Esophagus (tissue), 2 donors: Measurements from ENCODE around the gene CD300LD. TPM values are rescaled to one million over a fixed set of nuclear protein-coding genes. Genes with fewer than 3 reads are reported as not detected.
"Not testable (repeated sequence)": the region's sequence is repeated elsewhere in the genome, so short reads cannot be mapped to it uniquely, and the experiment has no call there.

ENCODE experiments used
- H3K27ac ChIP-seq, 2 donors: one replicate each; pipeline ENCODE4 v1.5.1; 2013; ENCODE audit warnings: low read depth in 2 of 2, mild to moderate bottlenecking in 2 of 2, inconsistent platforms in 1 of 2, low read length in 1 of 2, moderate library complexity in 1 of 2
- H3K27me3 ChIP-seq, 2 donors: one replicate each; pipeline ENCODE4 v1.6.1; 2013; ENCODE audit warnings: low read length in 2 of 2, control low read depth in 1 of 2, mild to moderate bottlenecking in 1 of 2; ENCODE audit not compliant: insufficient read depth in 2 of 2, control insufficient read depth in 1 of 2
- H3K36me3 ChIP-seq, 2 donors: one replicate each; pipeline ENCODE4 v1.6.1; 2013; ENCODE audit warnings: low read length in 1 of 2; ENCODE audit not compliant: control insufficient read depth in 2 of 2, insufficient read depth in 2 of 2
- H3K4me1 ChIP-seq, 2 donors: one replicate each; pipeline ENCODE4 v1.6.1; 2013; ENCODE audit warnings: low read length in 1 of 2; ENCODE audit not compliant: control insufficient read depth in 2 of 2, insufficient read depth in 2 of 2
- H3K4me3 ChIP-seq, 2 donors: one replicate each; pipeline ENCODE4 v1.5.1; 2013; ENCODE audit warnings: low read length in 2 of 2, mild to moderate bottlenecking in 2 of 2, low read depth in 1 of 2, moderate library complexity in 1 of 2
- H3K9me3 ChIP-seq, 2 donors: one replicate each; pipeline ENCODE4 v1.6.1; 2013; ENCODE audit warnings: mild to moderate bottlenecking in 2 of 2, low read depth in 1 of 2, low read length in 1 of 2, moderate library complexity in 1 of 2; ENCODE audit not compliant: control insufficient read depth in 2 of 2, insufficient read depth in 1 of 2
- WGBS, 2 donors: extraction: QIAGEN DNeasy Blood & Tissue Kit; methylation state at CpG; one replicate each; pipeline ENCODE4 v1.1.7; 2013; 5-methylcytosine and 5-hydroxymethylcytosine counted together
- polyA plus RNA-seq, 2 donors: library from polyadenylated mRNA; stranded (reverse); fragments of 200-250 nt; gene quantifications; one replicate each; pipeline ENCODE4 v1.2.3, GENCODE V29; 2013
- donor health status: healthy with polysubstance abuse.
- donor health status: Bipolar disorder and iron deficiency.

The CD300LD gene
- polyA plus RNA-seq, 2 donors = not detected

DNA sequence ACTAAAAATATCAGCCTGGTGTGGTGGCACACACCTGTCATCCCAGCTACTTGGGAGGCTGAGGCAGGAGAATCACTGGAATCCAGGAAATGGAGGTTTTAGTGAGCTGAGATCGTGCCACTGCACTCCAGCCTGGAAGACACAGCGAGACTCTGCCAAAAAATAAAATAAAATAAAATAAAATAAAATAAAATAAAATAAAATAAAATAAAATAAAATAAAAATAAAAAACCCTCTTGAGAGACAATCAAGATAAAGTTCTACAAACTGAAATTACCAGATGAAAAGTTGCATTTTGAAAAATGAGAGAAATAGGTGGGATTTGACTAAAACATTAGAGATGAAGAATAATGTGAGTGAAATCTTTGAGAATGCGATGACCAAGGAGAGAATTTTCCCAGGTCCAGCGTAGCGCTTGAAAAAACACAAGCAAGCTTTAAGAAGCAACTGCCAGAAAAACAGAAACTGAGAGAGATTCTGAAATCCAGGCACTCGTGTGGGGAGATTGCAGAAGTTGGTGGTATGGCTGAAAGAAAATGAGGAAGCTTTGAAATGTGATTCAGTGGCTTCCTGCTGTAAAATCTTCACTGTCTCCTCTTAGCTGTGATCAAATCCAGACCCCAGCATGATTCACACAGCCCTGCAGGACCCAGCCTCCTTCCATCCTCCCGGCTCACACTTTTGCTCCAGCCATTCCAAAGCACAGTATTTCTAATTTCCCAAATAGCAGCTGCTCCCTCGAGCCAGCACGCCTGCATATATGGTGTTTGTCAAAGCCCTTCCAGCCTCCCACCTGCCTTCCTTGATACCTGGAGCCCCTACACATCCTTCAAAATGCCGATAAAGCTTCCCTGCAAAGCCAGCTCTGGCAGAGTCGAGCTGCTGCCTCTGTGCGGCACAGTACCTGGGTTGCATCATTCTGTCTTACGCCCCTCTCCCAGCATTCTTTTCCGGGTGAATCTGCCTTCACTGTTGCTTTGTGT, 39.7 kb upstream of the CD300LD start:
- Histone ChIP-seq H3K9me3 (peaks cover 0 to 6% of the 10 kb centered on the region in 2 donors), H3K4me3 (no peak overlapping the region), H3K27ac (no peak overlapping the region), H3K4me1 (no peaks in the 10 kb centered on the region), H3K27me3 (peaks cover 0 to 7% of the 10 kb centered on the region in 2 donors), H3K36me3 (no peaks in the 10 kb centered on the region)
- 54 to 57% methylated on average over 14 of the region's 14 CpGs for WGBS, 2 donors

DNA sequence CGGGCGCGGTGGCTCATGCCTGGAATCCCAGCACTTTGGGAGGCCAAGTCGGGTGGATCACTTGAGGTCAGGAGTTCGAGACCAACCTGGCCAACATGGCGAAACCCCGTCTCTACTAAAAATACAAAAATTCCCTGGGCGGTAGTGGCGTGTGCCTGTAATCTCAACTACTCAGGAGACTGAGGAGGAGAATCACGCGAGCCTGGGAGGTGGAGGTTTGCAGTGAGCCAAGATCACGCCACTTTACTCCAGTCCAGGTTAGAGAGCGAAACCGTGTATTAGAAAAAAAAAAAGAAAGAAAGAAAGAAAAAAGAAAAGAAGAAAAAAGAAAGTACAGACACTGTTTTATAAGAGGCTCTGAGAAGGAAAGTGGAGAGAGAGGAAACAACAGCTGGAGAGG, 38.2 kb upstream of the CD300LD start:
- H3K4me3 ChIP-seq, H3K4me1 ChIP-seq, H3K27me3 ChIP-seq, H3K36me3 ChIP-seq, H3K27ac ChIP-seq, H3K9me3 ChIP-seq: not testable (repeated sequence)
- WGBS, 2 donors = 80 to 89% methylated on average over 14 of the region's 14 CpGs

DNA sequence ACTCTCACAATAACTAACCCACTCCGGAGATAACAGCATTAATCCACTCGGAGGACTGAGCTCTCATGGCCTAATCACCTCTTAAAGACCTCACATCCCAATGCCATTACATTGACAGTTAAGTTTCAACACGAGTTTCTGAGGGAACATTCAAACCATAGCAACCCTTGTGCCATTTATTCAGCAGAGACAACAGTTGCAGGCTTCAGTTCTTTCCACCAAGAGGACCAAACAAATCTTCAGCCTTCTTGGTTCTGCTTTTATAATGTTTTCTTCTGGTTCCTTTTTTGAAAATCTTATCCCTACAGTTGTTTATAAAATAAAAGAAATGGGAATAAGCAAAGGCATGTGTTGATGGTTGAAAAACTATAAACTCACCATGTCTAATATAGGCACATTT, 33.6 kb upstream of the CD300LD start:
- no peak overlapping the region for H3K27ac ChIP-seq
- peaks cover 0 to 9% of the 10 kb centered on the region in 2 donors for H3K9me3 ChIP-seq
- no peaks in the 10 kb centered on the region for H3K4me1 ChIP-seq
- H3K27me3 ChIP-seq = peaks cover 0 to 4% of the 10 kb centered on the region in 2 donors
- no peaks in the 10 kb centered on the region for H3K36me3 ChIP-seq
- WGBS, 2 donors = 56 to 61% methylated on average over 3 of the region's 3 CpGs
- no peak overlapping the region for H3K4me3 ChIP-seq

DNA sequence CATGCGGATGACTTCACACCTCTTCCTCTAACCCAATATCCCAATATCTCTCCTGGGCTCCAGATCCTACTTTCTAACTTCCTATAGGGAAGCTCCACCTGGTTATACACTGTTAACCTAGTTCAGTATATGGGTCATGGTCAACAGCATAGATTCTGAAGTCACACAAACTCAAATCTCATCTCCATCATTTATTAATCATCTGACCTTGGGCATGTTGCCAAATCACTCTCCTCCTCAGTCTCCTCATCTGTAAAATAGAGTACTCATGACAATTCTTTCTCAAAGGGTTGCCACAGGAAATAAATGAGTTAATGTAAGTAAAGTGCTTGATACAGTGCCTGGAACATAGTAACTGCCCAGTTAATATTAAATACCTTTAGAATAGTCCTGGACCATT, 32.0 kb upstream of the CD300LD start:
- Histone ChIP-seq H3K9me3 (peaks cover 0 to 5% of the 10 kb centered on the region in 2 donors), H3K4me1 (no peaks in the 10 kb centered on the region), H3K27ac (no peak overlapping the region), H3K36me3 (no peaks in the 10 kb centered on the region), H3K27me3 (no peaks in the 10 kb centered on the region), H3K4me3 (no peak overlapping the region)
- 73 to 97% methylated on average over 1 of the region's 1 CpG for WGBS, 2 donors

DNA sequence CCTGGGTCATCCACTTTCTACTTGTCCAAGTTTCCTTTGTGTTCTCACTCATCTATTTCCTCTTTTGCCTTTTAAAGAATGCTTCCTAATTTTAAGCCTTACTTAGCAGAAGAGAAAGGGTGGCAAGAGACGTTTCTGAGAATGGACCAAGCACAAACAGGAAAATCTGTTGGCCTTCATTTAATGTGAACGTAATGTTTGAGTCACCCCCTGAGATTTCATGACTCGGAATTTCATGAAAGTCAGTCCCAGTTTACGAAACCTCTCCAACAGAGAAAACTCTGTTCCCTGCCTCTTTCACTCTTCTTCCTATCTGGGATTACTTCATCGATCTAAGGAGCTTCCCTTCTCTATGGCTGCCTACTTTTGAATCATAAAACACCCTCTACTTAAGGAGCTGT, 31.6 kb upstream of the CD300LD start, which contains the start of gene CD300E:
Gene CD300E (minus strand): TSS at position 46 of the 401 bp plus-strand sequence. CDS start 117 bp downstream, outside the sequence.
- Histone ChIP-seq H3K4me3 (no peak within 1 kb of the TSS), H3K9me3 (peaks cover 0 to 5% of the 10 kb centered on the region in 2 donors), H3K36me3 (no peaks in the 10 kb centered on the region), H3K27me3 (no peaks in the 10 kb centered on the region), H3K27ac (no peak within 1 kb of the TSS), H3K4me1 (no peaks in the 10 kb centered on the region)
- 60 to 65% methylated on average over 5 of the region's 5 CpGs for WGBS, 2 donors

DNA sequence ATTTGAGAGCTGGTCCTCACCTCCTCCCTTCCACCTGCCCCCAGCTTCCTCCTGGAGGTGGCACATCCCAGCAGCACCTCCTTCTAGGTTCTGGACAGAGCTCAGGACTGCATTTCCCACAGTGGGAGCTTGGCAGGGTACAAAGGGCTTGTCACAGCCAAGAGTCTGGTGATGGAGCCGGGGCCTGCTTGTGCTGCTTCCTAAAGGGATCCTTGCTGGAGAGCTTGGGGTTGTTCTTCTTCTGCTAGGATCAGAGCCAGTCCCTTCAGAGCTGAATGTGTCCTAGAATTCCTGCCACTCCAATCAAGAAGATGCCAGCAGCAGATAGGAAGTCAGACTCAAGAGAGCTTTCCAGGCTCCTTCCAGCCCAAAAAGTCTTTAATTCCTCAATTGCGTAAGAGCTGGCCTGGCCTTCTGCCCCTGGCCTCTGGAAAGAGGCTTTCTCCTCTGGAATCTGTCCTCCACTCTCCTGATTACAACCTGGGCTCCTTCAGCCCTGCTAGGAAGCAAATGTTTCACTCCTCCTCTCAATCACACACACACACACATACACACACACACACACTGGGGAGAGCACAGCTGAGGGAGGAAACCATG, 27.1 kb upstream of the CD300LD start:
- Histone ChIP-seq H3K36me3 (no peaks in the 10 kb centered on the region), H3K9me3 (no peaks in the 10 kb centered on the region), H3K27ac (no peak overlapping the region), H3K27me3 (no peaks in the 10 kb centered on the region), H3K4me1 (no peaks in the 10 kb centered on the region), H3K4me3 (no peak overlapping the region)
- 61 to 70% methylated on average over 2 of the region's 2 CpGs for WGBS, 2 donors

DNA sequence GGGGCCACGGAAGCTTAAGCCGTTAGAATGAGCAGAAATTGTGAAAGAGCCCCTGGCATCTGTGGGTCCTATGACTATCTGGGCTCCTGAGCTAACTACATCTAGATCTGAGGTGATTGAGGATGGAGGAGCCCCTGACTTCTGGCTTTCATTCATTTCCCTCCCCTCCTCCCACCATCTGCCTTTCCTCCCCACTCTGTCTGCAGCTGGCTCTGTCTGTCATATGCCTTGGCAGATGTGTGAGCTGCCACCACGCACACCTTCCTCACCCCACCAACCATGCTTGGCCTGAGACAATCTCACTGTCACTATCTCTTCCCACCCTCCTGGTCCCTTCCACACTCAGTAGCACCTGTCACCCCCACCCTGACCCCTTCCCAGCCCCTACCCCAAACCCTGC, 26.4 kb upstream of the CD300LD start:
- Histone ChIP-seq H3K9me3 (no peaks in the 10 kb centered on the region), H3K4me3 (no peak overlapping the region), H3K36me3 (no peaks in the 10 kb centered on the region), H3K27ac (no peak overlapping the region), H3K27me3 (no peaks in the 10 kb centered on the region), H3K4me1 (no peaks in the 10 kb centered on the region)
- 54 to 59% methylated on average over 3 of the region's 3 CpGs for WGBS, 2 donors

DNA sequence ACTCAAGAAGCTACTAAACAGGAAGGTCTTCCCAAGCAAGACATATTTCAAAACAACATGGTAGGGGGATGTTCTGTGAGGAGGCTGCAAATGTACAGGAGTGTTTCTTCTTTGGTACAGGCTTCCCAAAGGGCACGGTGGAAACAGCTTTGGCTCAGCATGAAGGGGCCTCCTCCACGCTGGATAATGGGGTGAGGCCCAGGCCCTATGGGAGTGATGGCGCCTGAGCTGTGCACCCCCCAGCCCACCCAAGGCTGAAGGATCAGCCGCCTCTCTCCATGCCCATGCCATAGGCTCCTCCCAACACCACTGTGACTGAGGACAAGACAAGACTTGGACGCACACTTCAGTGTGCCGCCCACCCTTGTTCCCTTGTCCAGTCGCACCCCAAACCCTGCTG, 24.6 kb upstream of the CD300LD start:
- WGBS, 2 donors = 93 to 94% methylated on average over 7 of the region's 7 CpGs
- Histone ChIP-seq H3K36me3 (no peaks in the 10 kb centered on the region), H3K4me1 (no peaks in the 10 kb centered on the region), H3K27me3 (no peaks in the 10 kb centered on the region), H3K9me3 (no peaks in the 10 kb centered on the region), H3K27ac (no peak overlapping the region), H3K4me3 (no peak overlapping the region)

DNA sequence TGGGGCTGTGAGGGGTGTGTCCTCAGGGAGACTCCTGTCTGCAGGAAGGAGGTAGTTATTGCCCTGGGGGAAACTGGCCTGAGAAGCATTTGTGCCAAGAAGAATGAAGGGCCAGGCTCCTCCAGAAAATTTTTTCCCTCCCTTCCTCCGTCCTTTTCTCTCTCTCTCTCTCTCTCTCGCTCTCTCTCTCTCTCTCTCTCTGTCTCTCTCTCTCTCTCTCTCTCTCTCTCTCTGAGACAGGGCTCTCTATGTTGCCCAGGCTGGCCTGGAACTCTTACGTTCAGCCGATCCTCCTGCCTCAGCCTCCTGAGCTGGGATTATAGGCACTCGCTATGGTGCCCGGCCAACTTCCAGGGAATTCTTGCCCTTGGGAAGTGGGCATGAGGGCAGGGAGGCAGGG, 20.0 kb upstream of the CD300LD start:
- WGBS, 2 donors = 83 to 85% methylated on average over 6 of the region's 6 CpGs
- Histone ChIP-seq H3K36me3 (no peaks in the 10 kb centered on the region), H3K4me1 (no peaks in the 10 kb centered on the region), H3K27ac (no peak overlapping the region), H3K9me3 (peaks cover 0 to 2% of the 10 kb centered on the region in 2 donors), H3K4me3 (no peak overlapping the region), H3K27me3 (no peaks in the 10 kb centered on the region)
